Measurements from ENCODE around the gene CLCN5.

DNA sequence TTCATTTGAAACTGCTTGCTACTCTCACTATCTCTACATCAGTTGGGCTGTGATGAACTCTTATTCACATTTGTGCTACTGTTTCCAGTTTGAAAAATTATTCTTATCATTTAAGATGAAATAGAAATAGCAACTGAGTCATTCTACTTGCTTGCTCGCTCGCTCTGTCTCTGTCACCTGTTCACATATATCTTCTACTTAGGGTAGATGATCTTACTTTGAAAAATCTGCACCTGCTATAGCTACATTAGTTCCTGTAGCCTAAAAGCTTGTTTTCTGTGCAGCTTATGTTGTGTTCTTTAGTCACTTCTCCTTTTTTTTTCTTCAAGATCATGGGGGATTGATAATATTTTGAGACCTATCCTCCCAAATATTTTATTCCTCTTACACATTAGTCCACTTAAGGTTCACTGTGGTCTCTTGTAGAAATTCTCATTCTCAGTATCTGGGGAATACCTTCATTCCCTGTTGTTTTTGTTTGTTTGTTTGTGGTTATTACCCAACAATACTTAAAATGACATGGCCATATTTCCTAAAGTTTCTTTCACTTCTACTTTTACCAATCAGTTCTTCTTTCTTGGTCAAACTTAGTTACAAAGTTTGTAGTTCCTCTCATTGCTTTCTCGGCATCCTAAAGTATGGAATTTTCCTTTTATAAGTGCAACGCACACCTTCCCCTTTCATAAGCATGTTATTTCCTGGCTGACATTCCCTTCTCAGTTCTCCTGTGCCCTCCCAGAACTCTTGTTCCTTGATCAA is 36.5 kb downstream of the CLCN5 start:
- TF ChIP-seq CTCF (IDR thresholded peaks at IDR 0.05), result no peak
- TF ChIP-seq POLR2A (IDR thresholded peaks at IDR 0.05), result no peak

Measured in right lobe of liver (tissue), 4 donors.